Lung (tissue), 12 donors: Measurements from ENCODE around the gene PODN. TPM values are rescaled to one million over a fixed set of nuclear protein-coding genes. Genes with fewer than 3 reads are reported as not detected.

Experiments used
- ATAC-seq: fragments of 200-7000 bp; cut with Tn5 transposase; one replicate; pipeline ENCODE4 v1.9.1; 2020; ENCODE audit warnings: moderate number of reproducible peaks; ENCODE audit not compliant: insufficient read depth, low FRiP score
- DNase-seq, 3 donors: peaks; one replicate each; pipeline ENCODE4 v3.0.0-alpha.2; 2013 to 2017
- H3K27ac ChIP-seq, 2 donors: one replicate each; pipeline ENCODE4 v1.5.1; 2013; ENCODE audit warnings: mild to moderate bottlenecking in 2 of 2, moderate library complexity in 2 of 2, control low read depth in 1 of 2, inconsistent platforms in 1 of 2, low read depth in 1 of 2, low read length in 1 of 2
- H3K27me3 ChIP-seq, 3 donors: one replicate each; pipeline ENCODE4 v1.5.1; 2013; ENCODE audit warnings: low read length in 2 of 3; ENCODE audit not compliant: control insufficient read depth in 3 of 3, insufficient read depth in 3 of 3
- H3K36me3 ChIP-seq, 4 donors: one replicate each; pipeline ENCODE4 v1.5.1; 2013; ENCODE audit warnings: low read length in 4 of 4, mild to moderate bottlenecking in 1 of 4, moderate library complexity in 1 of 4; ENCODE audit not compliant: control insufficient read depth in 4 of 4, insufficient read depth in 4 of 4
- H3K4me1 ChIP-seq, 5 donors: one replicate each; pipeline ENCODE4 v1.5.1; 2013; ENCODE audit warnings: low read length in 5 of 5, mild to moderate bottlenecking in 2 of 5, moderate library complexity in 1 of 5; ENCODE audit not compliant: control insufficient read depth in 5 of 5, insufficient read depth in 5 of 5
- H3K4me3 ChIP-seq: one replicate; pipeline ENCODE4 v1.5.1; 2013; ENCODE audit warnings: mild to moderate bottlenecking, control low read depth, moderate library complexity
- H3K9ac ChIP-seq, 2 donors: one replicate each; pipeline ENCODE4 v1.5.1; 2013; ENCODE audit warnings: low read length in 2 of 2, control low read depth in 1 of 2; ENCODE audit not compliant: insufficient read depth in 1 of 2
- H3K9me3 ChIP-seq, 4 donors: one replicate each; pipeline ENCODE4 v1.5.1; 2013; ENCODE audit warnings: low read length in 3 of 4, mild to moderate bottlenecking in 1 of 4, moderate library complexity in 1 of 4; ENCODE audit not compliant: control insufficient read depth in 4 of 4, insufficient read depth in 3 of 4
- WGBS, 2 donors: extraction: QIAGEN DNeasy Blood & Tissue Kit; methylation state at CpG; one replicate each; pipeline ENCODE4 v1.1.7; 2013; 5-methylcytosine and 5-hydroxymethylcytosine counted together
- polyA plus RNA-seq, 2 donors: library from polyadenylated mRNA; stranded (reverse); fragments of 200-250 nt; gene quantifications; one replicate each; pipeline ENCODE4 v1.2.1, GENCODE V29; 2013
- total RNA-seq, 2 donors: library from RNA; depleted of rRNA in 1 of 2; stranded (reverse); fragments of >200 nt in 1 of 2; gene quantifications; one replicate each; pipeline ENCODE4 v1.2.1, GENCODE V29; 2014 to 2021
- TF ChIP-seq, protein P1 (sequence below): IDR thresholded peaks from 2 replicates; pipeline ENCODE4 v1.5.1; 2012; ENCODE audit warnings: mild to moderate bottlenecking; ENCODE audit errors: control extremely low read depth, extremely low read depth
- donor health status: control.
- donor health status: control.
- donor health status: Bipolar disorder and iron deficiency.
- donor health status: healthy.
- donor health status: DM: yes; HTN: yes; CAD: no.

The PODN gene
- total and polyA plus RNA-seq, 4 donors, result 12.9 to 40.9 (median 21.7) TPM

GRCh38 chr1:53121319-53122172, 59.5 kb downstream of the PODN start:
- ATAC-seq (no peak), DNase-seq (peak in 2 of 3 donors; percentile 60 to 69)
- no peaks in the 10 kb centered on the region for H3K36me3 ChIP-seq
- TF ChIP-seq, protein P1, sequence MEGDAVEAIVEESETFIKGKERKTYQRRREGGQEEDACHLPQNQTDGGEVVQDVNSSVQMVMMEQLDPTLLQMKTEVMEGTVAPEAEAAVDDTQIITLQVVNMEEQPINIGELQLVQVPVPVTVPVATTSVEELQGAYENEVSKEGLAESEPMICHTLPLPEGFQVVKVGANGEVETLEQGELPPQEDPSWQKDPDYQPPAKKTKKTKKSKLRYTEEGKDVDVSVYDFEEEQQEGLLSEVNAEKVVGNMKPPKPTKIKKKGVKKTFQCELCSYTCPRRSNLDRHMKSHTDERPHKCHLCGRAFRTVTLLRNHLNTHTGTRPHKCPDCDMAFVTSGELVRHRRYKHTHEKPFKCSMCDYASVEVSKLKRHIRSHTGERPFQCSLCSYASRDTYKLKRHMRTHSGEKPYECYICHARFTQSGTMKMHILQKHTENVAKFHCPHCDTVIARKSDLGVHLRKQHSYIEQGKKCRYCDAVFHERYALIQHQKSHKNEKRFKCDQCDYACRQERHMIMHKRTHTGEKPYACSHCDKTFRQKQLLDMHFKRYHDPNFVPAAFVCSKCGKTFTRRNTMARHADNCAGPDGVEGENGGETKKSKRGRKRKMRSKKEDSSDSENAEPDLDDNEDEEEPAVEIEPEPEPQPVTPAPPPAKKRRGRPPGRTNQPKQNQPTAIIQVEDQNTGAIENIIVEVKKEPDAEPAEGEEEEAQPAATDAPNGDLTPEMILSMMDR, result no peak
- no peaks in the 10 kb centered on the region for H3K27me3 ChIP-seq
- H3K4me1 ChIP-seq, result peaks cover 0 to 54% (median 16%) of the 10 kb centered on the region in 5 donors
- no peak overlapping the region for H3K27ac ChIP-seq
- WGBS, 2 donors, result 57 to 67% methylated on average over 17 to 18 of the region's 18 CpGs
- H3K4me3 ChIP-seq, result no peak overlapping the region
- no peak overlapping the region for H3K9ac ChIP-seq
- no peaks in the 10 kb centered on the region for H3K9me3 ChIP-seq

DNA sequence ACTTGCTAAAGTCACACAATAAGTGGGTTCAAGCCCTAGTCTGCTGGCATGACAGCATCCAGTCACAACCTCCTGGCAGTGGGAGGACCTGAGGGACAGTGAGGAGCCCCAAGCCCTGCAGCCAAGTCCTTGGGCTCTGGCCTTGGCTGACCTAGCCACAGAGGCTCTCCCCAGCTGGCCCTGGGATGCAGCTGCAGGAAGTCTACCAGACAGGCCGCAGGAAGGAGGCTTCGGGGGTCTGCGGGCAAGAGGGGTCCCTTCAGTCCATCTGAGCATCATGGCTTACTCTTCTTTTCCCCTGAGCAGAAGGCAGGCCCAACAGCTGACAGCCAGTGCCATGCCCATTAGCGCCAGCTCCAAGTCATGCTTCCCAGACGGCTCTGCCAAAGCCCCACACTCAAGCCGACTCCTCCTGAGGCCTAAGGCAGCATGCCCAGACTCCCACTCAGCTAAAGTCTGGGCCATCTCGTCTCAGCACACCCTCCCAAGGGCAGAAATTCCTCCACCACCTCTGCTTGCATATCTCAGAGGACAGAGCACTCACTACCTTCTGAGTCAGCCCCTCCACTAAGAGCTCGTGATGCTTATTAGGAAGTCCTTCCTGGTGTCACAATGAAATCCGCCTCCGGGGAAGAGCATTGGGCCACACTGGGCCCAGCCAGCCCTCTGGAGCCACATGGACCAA, 60.3 kb downstream of the PODN start:
- H3K4me1 ChIP-seq, result peaks cover 0 to 55% (median 16%) of the 10 kb centered on the region in 5 donors
- peak in 1 of 3 donors; percentile 34 for DNase-seq
- no peak overlapping the region for H3K27ac ChIP-seq
- no peaks in the 10 kb centered on the region for H3K9me3 ChIP-seq
- TF ChIP-seq, protein P1, result no peak
- H3K36me3 ChIP-seq, result no peaks in the 10 kb centered on the region
- WGBS, 2 donors, result 63 to 87% methylated on average over 10 of the region's 10 CpGs
- no peak overlapping the region for H3K4me3 ChIP-seq
- H3K9ac ChIP-seq, result no peak overlapping the region
- H3K27me3 ChIP-seq, result no peaks in the 10 kb centered on the region
- ATAC-seq, result no peak

- H3K4me1 ChIP-seq, result peaks cover 0 to 55% (median 16%) of the 10 kb centered on the region in 5 donors
- no peaks in the 10 kb centered on the region for H3K27me3 ChIP-seq
- 81 to 90% methylated on average over 7 of the region's 7 CpGs for WGBS, 2 donors
- ATAC-seq (no peak), DNase-seq (peak in 1 of 3 donors; percentile 38)
- H3K9me3 ChIP-seq, result no peaks in the 10 kb centered on the region
- TF ChIP-seq, protein P1, result no peak
- no peak overlapping the region for H3K9ac ChIP-seq
- H3K27ac ChIP-seq, result peak overlapping the region; percentile 5 to 34
- H3K36me3 ChIP-seq, result no peaks in the 10 kb centered on the region
- H3K4me3 ChIP-seq, result no peak overlapping the region
Observed at GRCh38 chr1:53122961-53123413, 61.0 kb downstream of the PODN start.
